Stimulated activated CD4-positive, alpha-beta T cell treated with anti-CD3 and anti-CD28 coated beads, Interleukin-2, amount 100 ng/mL, for 4 hours (primary cell): Measurements from ENCODE around the gene COL17A1.

Source experiments
- DNase-seq: peaks from one replicate; pipeline ENCODE4 v3.0.0-alpha.2; 2020; ENCODE audit warnings: low read depth

Gene COL17A1

DNA sequence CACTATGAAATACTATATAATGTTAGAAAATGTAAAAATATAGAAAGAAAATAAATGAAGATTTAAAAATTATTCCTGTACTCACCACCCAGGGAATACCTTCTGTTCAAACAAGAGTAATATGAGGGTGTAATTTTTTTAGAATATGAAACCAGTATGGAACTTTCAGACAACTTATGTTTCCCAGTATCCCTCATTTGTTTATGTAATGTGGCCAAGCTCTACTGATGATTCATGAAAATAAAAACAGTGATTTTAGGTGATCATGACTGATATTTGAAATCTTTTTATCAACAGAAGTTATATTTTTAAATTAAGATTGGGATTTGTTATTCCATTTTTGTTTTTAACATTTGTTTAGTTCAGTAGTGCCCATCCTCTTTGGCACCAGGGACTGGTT, 100.0 kb downstream of the COL17A1 start:
- no peak for DNase-seq

GRCh38 chr10:103983367-103983911, 102.2 kb downstream of the COL17A1 start:
- DNase-seq, result no peak

DNA sequence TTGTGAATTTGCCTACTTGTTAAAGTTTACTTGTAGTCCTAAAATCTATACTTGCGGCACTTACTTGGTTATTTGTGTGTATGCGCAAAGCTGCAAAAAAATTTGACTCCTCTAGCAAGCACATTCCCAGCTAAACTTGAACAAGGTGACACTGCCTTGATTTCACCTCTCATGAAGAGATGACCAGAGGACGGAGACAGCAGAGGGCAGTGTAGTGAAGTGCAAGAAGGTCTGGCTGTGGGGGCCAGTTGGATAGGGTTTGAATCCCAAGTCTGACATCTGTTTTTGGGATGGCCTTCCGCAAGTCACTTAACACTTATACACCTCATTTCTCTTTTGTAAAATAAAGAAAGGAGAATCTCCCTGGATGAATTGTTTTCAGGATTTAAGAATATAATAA, 103.0 kb downstream of the COL17A1 start:
- DNase-seq, result no peak
